PC-3 (cell line): ENCODE data around the gene STOX2. TPM values are rescaled to one million over a fixed set of nuclear protein-coding genes. Genes with fewer than 3 reads are reported as not detected.

ENCODE experiments used
- ATAC-seq: fragments of 200-7000 bp; cut with Tn5 transposase; 2 replicates; pipeline ENCODE4 v1.9.1; 2020; ENCODE audit warnings: mild to moderate bottlenecking, moderate library complexity
- BruUV-seq: library from RNA; stranded (reverse); fragments of 400-500 nt; replicated peaks from 2 replicates; lab custom pipeline; 2021; lab: Mats Ljungman, UMichigan
- CTCF ChIA-PET: fragments of 300-600 bp; sonication (Branson Sonifier 250); formaldehyde crosslinking; loops from one replicate; lab custom pipeline; 2022; ENCODE audit warnings: antibody characterized with exemption; lab: Charles Lee
- POLR2A ChIA-PET: fragments of 300-600 bp; sonication (Branson Sonifier 250); formaldehyde crosslinking; loops from one replicate; lab custom pipeline; 2022; ENCODE audit warnings: antibody characterized with exemption; ENCODE audit not compliant: unreplicated experiment; lab: Charles Lee
- DNase-seq: peaks from one replicate; pipeline ENCODE4 v3.0.0-alpha.2; 2015
- H2AFZ ChIP-seq: fragments of 300-600 bp; sonication (generic); 2 replicates; pipeline ENCODE4 v1.6.0; 2016; ENCODE audit warnings: antibody characterized with exemption, low read length
- H3F3A ChIP-seq: fragments of 300-600 bp; sonication (generic); one replicate; pipeline ENCODE4 v1.6.0; 2017; ENCODE audit warnings: antibody characterized with exemption, low read length, control low read depth, mild to moderate bottlenecking; ENCODE audit not compliant: unreplicated experiment
- H3K27ac ChIP-seq: fragments of 300-600 bp; sonication (generic); 2 replicates; pipeline ENCODE4 v1.5.1; 2016; ENCODE audit warnings: mild to moderate bottlenecking, low read length
- H3K27me3 ChIP-seq: fragments of 300-600 bp; sonication (generic); 2 replicates; pipeline ENCODE4 v1.6.1; 2016; ENCODE audit warnings: low read length, mixed read lengths
- H3K36me3 ChIP-seq: fragments of 300-600 bp; sonication (generic); 2 replicates; pipeline ENCODE4 v1.6.1; 2016; ENCODE audit warnings: low read depth, mixed run types, low read length, mixed read lengths
- H3K4me1 ChIP-seq: fragments of 300-600 bp; sonication (generic); 2 replicates; pipeline ENCODE4 v1.5.1; 2016; ENCODE audit warnings: low read length; ENCODE audit not compliant: insufficient read depth
- H3K4me2 ChIP-seq: fragments of 300-600 bp; sonication (generic); 2 replicates; pipeline ENCODE4 v1.6.0; 2016; ENCODE audit warnings: low read length
- H3K4me3 ChIP-seq: fragments of 300-600 bp; sonication (generic); 2 replicates; pipeline ENCODE4 v1.5.1; 2016; ENCODE audit warnings: mild to moderate bottlenecking, low read length, mixed read lengths
- H3K79me2 ChIP-seq: fragments of 300-600 bp; sonication (generic); 2 replicates; pipeline ENCODE4 v1.6.1; 2017; ENCODE audit warnings: low read length, mixed read lengths
- H3K9ac ChIP-seq: fragments of 300-600 bp; sonication (generic); 2 replicates; pipeline ENCODE4 v1.6.0; 2016; ENCODE audit warnings: mild to moderate bottlenecking, low read length
- H3K9me2 ChIP-seq: fragments of 300-600 bp; sonication (generic); replicated peaks from 2 replicates; pipeline ENCODE4 v1.6.1; 2016; ENCODE audit warnings: mixed run types, low read length, mixed read lengths
- H3K9me3 ChIP-seq: fragments of 300-600 bp; sonication (generic); 2 replicates; pipeline ENCODE4 v1.6.1; 2016; ENCODE audit warnings: low read length, mixed read lengths
- H4K20me1 ChIP-seq: fragments of 300-600 bp; sonication (generic); 2 replicates; pipeline ENCODE4 v1.6.1; 2016; ENCODE audit warnings: low read length, mixed read lengths
- EZH2 ChIP-seq: fragments of 300-600 bp; sonication (generic); IDR thresholded peaks from one replicate; pipeline ENCODE4 v1.6.1; 2017; ENCODE audit warnings: antibody characterized with exemption, mild to moderate bottlenecking, low read length; ENCODE audit not compliant: unreplicated experiment
- EZH2phosphoT487 ChIP-seq: fragments of 300-600 bp; sonication (generic); IDR thresholded peaks from 2 replicates; pipeline ENCODE4 v1.6.1; 2018; ENCODE audit warnings: mild to moderate bottlenecking, antibody characterized with exemption, low read length, borderline replicate concordance
- intact Hi-C: fragments of 100-400 bp; cut with micrococcal nuclease; formaldehyde crosslinking; loops from 2 replicates; pipeline ENCODE4 v1.9.0; 2023
- total RNA-seq: library from RNA; depleted of rRNA; stranded (reverse); fragments of >200 nt; gene quantifications from 2 replicates; pipeline ENCODE4 v1.2.3, GENCODE V29; 2014
- TF ChIP-seq, protein P1 (sequence below): fragments of 300-600 bp; sonication (generic); conservative IDR thresholded peaks from 2 replicates; pipeline ENCODE4 v1.5.1; 2017; ENCODE audit warnings: antibody characterized with exemption, low read depth, mild to moderate bottlenecking, low read length

Gene STOX2
- total RNA-seq, 1 experiment from 2014 or later = 3.6 TPM

DNA sequence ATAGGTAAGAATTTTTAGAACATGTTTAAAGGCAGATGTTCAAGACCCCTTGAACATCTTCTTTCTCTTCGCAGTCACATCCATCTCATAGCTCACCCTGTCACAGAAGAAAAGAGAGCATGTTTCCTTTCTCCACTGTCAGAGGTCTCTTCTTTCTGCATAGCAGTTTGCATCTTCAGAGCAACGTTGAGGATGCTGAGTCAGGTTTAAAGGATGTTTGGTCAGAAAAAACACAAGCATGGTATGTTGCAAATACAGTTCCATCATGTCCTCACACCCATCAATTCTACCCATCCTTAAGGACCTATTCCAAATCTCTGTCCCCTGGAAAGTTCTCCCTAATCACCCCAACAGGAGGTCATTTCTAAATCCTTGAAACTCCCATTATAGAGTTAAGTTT, 84.8 kb downstream of the STOX2 start:
- ChIA-PET CTCF (no interaction called here), POLR2A (no interaction called here)
- Histone ChIP-seq H2AFZ (no peak overlapping the region), H4K20me1 (no peaks in the 10 kb centered on the region), H3K27ac (no peak overlapping the region), H3F3A (no peaks in the 10 kb centered on the region), H3K9me3 (no peaks in the 10 kb centered on the region), H3K9me2 (no peaks in the 10 kb centered on the region), H3K4me2 (no peak overlapping the region), H3K27me3 (no peaks in the 10 kb centered on the region), H3K4me1 (peaks cover 14% of the 10 kb centered on the region), H3K9ac (no peak overlapping the region), H3K36me3 (no peaks in the 10 kb centered on the region), H3K79me2 (no peaks in the 10 kb centered on the region; the same call in 1 of the 2 replicates), H3K4me3 (no peak overlapping the region)
- no peak for ATAC-seq
- no peak for TF ChIP-seq EZH2phosphoT487
- TF ChIP-seq EZH2 = no peak
- TF ChIP-seq, protein P1, sequence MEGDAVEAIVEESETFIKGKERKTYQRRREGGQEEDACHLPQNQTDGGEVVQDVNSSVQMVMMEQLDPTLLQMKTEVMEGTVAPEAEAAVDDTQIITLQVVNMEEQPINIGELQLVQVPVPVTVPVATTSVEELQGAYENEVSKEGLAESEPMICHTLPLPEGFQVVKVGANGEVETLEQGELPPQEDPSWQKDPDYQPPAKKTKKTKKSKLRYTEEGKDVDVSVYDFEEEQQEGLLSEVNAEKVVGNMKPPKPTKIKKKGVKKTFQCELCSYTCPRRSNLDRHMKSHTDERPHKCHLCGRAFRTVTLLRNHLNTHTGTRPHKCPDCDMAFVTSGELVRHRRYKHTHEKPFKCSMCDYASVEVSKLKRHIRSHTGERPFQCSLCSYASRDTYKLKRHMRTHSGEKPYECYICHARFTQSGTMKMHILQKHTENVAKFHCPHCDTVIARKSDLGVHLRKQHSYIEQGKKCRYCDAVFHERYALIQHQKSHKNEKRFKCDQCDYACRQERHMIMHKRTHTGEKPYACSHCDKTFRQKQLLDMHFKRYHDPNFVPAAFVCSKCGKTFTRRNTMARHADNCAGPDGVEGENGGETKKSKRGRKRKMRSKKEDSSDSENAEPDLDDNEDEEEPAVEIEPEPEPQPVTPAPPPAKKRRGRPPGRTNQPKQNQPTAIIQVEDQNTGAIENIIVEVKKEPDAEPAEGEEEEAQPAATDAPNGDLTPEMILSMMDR = no peak
- no peak for DNase-seq
- intact Hi-C loops = no loop called here
- no TSS peak for BruUV-seq

DNA sequence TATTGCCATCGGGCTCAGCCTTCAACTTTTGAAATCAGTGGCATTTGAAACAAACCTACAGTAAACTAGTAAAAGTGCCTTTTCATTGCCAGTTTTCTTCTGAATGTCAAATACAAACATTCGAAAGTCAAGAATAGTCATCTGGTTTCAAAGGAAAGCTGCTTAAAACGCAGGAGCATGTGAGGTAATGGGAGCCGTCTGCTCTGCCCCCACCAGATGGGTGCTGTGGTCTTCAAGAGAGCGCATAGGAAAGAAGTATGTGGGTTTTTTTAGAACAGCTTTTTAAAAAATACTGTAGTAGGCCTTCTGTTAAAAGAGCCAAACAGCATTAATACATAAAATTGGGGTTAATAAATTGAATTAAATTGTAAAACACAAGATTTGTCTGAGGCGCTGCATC, 88.6 kb downstream of the STOX2 start:
- CTCF ChIA-PET = no interaction called here
- H3F3A ChIP-seq = no peaks in the 10 kb centered on the region
- intact Hi-C loops = no loop called here

DNA sequence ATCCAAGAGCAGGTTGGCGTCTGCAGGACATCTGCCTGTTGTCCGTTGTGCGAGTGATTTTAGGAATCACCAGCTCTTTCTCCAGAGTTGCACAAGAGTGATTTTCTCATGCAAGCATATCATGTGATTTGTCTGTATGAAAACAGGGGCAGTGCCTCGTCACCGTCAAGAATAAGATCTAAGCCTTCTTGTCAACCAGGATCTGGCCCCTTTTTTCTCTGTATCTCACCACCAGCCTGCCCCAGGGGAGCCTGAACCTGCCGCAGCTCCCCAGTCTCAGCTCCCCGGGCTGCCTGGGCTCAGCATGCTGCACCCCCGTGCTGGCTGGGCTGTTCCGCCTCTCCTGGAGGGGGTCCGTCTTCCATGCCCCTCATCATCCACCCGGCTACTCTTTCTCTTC, 90.5 kb downstream of the STOX2 start:
- BruUV-seq = no TSS peak
- CTCF ChIA-PET = no interaction called here
- ATAC-seq = no peak

More for the DNA sequence above, 88.6 kb downstream of the STOX2 start:
- Histone ChIP-seq H3K9ac (no peak overlapping the region), H3K27me3 (no peaks in the 10 kb centered on the region), H3K9me3 (no peaks in the 10 kb centered on the region), H3K36me3 (no peaks in the 10 kb centered on the region), H3K9me2 (no peaks in the 10 kb centered on the region), H3K27ac (no peak overlapping the region), H3K79me2 (no peaks in the 10 kb centered on the region; the same call in 1 of the 2 replicates), H3K4me2 (no peak overlapping the region), H3K4me1 (peaks cover 15% of the 10 kb centered on the region; the same call in 1 of the 2 replicates), H2AFZ (no peak overlapping the region), H4K20me1 (no peaks in the 10 kb centered on the region), H3K4me3 (no peak overlapping the region)
- ATAC-seq = no peak
- POLR2A ChIA-PET = no interaction called here
- no TSS peak for BruUV-seq
- no peak for DNase-seq
- TF ChIP-seq, protein P1 = no peak
- TF ChIP-seq EZH2 (no peak), EZH2phosphoT487 (no peak)

More for the DNA sequence above, 90.5 kb downstream of the STOX2 start:
- no peak overlapping the region for H3K4me2 ChIP-seq
- H3K36me3 ChIP-seq = no peaks in the 10 kb centered on the region
- no peaks in the 10 kb centered on the region for H3K9me3 ChIP-seq
- H3F3A ChIP-seq = no peaks in the 10 kb centered on the region
- H2AFZ ChIP-seq = no peak overlapping the region
- H3K27me3 ChIP-seq = no peaks in the 10 kb centered on the region
- intact Hi-C loops = no loop called here
- no peak overlapping the region for H3K27ac ChIP-seq
- peaks cover 13% of the 10 kb centered on the region; the same call in 1 of the 2 replicates for H3K4me1 ChIP-seq
- H3K9me2 ChIP-seq = no peaks in the 10 kb centered on the region
- no peak overlapping the region for H3K9ac ChIP-seq
- no peaks in the 10 kb centered on the region for H3K79me2 ChIP-seq
- H4K20me1 ChIP-seq = no peaks in the 10 kb centered on the region
- H3K4me3 ChIP-seq = no peak overlapping the region
- TF ChIP-seq, protein P1 = no peak
- TF ChIP-seq EZH2 (no peak), EZH2phosphoT487 (no peak)
- no peak for DNase-seq
- POLR2A ChIA-PET = no interaction called here
